Measurements from ENCODE around the gene TM2D3. TPM values are rescaled to one million over a fixed set of nuclear protein-coding genes. Genes with fewer than 3 reads are reported as not detected.
A peak's percentile ranks its signal among the peaks of the same experiment; 100 is the strongest.

Gene TM2D3
- total RNA-seq, 1 donor from 2014 or later, result 57.1 TPM

- DNase-seq (ENCODE audit: low read depth), result no peak
Measured at GRCh38 chr15:101607108-101607507, 45.1 kb downstream of the TM2D3 start.

DNA sequence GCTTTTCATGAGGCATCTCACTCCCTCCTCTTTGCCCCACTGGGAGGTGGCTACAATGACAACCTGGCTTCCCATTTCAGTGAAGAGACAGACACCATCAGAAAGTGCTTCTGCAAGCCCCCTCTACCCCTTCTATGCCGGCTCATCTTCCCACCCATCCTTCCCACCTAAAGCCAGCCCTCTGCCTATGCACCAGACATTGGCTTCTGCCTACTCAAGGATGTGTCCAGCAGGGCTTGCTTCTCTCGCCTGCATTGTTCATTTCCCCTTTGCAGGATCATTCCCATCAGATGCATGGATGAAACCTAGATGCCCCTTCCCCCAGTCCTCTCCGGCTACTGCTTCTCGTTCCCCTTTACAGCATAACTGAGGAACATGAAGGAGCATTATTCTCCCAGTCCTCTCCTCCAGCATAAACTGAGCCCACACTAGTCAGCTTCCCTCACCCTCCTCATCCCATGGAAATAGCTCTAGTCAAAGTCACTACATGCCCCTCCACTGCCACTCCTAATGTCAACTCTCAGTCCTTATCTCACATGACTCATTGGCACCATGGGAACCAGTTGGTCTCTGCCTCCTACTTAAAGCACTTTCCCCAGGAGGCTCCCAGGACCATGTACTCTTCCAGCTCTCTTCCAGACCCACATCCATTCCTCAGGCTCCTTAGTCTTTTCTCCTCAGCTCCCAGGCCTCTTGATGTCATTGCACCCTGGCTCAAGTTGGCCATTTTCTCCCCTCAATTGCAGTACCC lies 47.9 kb downstream of the TM2D3 start:
- DNase-seq (ENCODE audit: low read depth), result no peak

GRCh38 chr15:101602801-101603200 lies 49.4 kb downstream of the TM2D3 start:
- no peak for DNase-seq (ENCODE audit: low read depth)

DNA sequence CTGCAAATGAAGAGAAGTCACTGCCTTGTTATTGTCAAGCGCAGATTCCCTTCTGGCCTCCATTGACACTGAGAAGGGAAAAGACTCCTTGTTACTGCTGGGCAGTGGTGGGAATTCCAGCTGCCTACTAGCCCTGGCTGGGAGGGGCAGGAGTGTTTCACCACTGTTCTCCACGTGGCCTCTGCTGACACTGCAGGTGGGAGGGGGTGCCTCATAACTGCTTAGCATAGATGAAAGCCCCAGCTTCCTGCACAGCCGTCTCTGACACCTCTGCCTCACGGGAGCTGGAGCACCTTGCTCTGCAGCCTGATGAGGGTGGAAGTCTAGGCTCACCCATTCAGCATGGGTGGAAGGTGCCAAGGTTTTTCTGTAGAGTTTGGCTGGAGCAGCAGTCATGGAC lies 52.1 kb downstream of the TM2D3 start:
- peak; percentile 31 for DNase-seq (ENCODE audit: low read depth)

- DNase-seq (ENCODE audit: low read depth), result no peak
Measured at GRCh38 chr15:101599091-101599490, 53.1 kb downstream of the TM2D3 start.

GRCh38 chr15:101597360-101597928 lies 54.7 kb downstream of the TM2D3 start:
- DNase-seq (ENCODE audit: low read depth), result no peak

DNA sequence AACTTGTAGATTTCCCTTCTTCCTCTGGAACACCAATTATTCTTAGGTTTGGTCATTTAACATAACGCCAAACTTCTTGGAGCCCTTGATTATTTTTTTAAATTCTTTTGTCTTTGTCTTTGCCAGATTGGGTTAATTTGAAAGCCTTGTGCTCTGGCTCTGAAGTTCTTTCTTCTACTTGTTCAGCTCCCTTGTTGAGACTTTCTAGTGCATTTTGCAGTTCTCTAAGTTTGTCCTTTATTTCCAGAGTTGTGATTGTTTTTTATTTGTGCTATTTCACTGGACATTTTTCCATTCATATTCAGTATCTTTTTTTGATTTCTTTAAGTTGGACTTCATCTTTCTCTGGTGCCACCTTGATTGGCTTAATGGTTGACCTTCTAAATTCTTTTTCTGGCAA lies 55.5 kb downstream of the TM2D3 start:
- DNase-seq (ENCODE audit: low read depth), result no peak

Other genes starting within 250 kb of the TM2D3 start
- gene PCSK6, start 162.7 kb downstream of the TM2D3 start, total RNA-seq, result 1.2 and 11.0 TPM in 2 replicates
- 10.2 and 11.3 TPM in 2 replicates for gene TARS3, start 72.1 kb upstream of the TM2D3 start, total RNA-seq
- not detected in 2 replicates for gene OR4F6, start 151.1 kb upstream of the TM2D3 start, total RNA-seq
- 0.20 TPM in 1 of 2 replicates, not detected in the other for gene OR4F15, start 159.8 kb upstream of the TM2D3 start, total RNA-seq